NCI-H69 (cell line): ENCODE data around the gene POMGNT1.

Experiments
- DNase-seq: peaks from one replicate; lab custom pipeline; 2025; lab: John Stamatoyannopoulos, UW

POMGNT1 gene

GRCh38 chr1:46157916-46158311 lies 40.3 kb downstream of the POMGNT1 start:
- DNase-seq = no peak

GRCh38 chr1:46153732-46154131 lies 44.5 kb downstream of the POMGNT1 start:
- DNase-seq = no peak

- DNase-seq = no peak
Measured at GRCh38 chr1:46153228-46153627, 45.0 kb downstream of the POMGNT1 start.

GRCh38 chr1:46152016-46152415 lies 46.2 kb downstream of the POMGNT1 start:
- no peak for DNase-seq

- no peak for DNase-seq
Measured at GRCh38 chr1:46150085-46150484, 48.1 kb downstream of the POMGNT1 start.

GRCh38 chr1:46148318-46148717 lies 49.9 kb downstream of the POMGNT1 start:
- no peak for DNase-seq
